Ovary (tissue), 9 donors: ENCODE measurements around the gene MEGF10. TPM values are rescaled to one million over a fixed set of nuclear protein-coding genes. Genes with fewer than 3 reads are reported as not detected.

Experiments
- DNase-seq, 5 donors: peaks; one replicate each; pipeline ENCODE4 v3.0.0-alpha.2; 2019 to 2020
- H3K27ac ChIP-seq, 2 donors: fragments of 200-600 bp; one replicate each; pipeline versions ENCODE4 v1.5.1 to v1.8.0; 2019 to 2022
- H3K27me3 ChIP-seq: fragments of 200-600 bp; one replicate; pipeline ENCODE4 v1.8.0; 2022
- H3K36me3 ChIP-seq: fragments of 200-600 bp; sonication (generic); one replicate; pipeline ENCODE4 v1.5.1; 2019
- H3K4me1 ChIP-seq: one replicate; pipeline ENCODE4 v1.8.1; 2013; ENCODE audit warnings: mild to moderate bottlenecking, moderate library complexity; ENCODE audit not compliant: insufficient read depth
- H3K4me3 ChIP-seq: fragments of 200-600 bp; sonication (generic); one replicate; pipeline ENCODE4 v1.5.1; 2017
- H3K9me3 ChIP-seq, 2 donors: fragments of 200-600 bp in 1 of 2; sonication (generic) in 1 of 2; one replicate each; pipeline versions ENCODE4 v1.5.1 to v1.8.1; 2013 to 2019; ENCODE audit warnings: mild to moderate bottlenecking in 1 of 2, moderate library complexity in 1 of 2
- EP300 ChIP-seq: sonication (generic); formaldehyde crosslinking; IDR thresholded peaks from one replicate; pipeline ENCODE4 v1.6.1; 2017; ENCODE audit warnings: antibody characterized with exemption
- POLR2A ChIP-seq: fragments of 450-650 bp; IDR thresholded peaks from one replicate; pipeline ENCODE4 v1.6.1; 2017; ENCODE audit warnings: antibody characterized with exemption, mild to moderate bottlenecking, moderate library complexity
- WGBS, 3 donors: extraction: QIAGEN DNeasy Blood & Tissue Kit in 1 of 3; methylation state at CpG; one replicate each; pipeline versions ENCODE4 v1.1.5 to v1.1.7; 2013 to 2017; 5-methylcytosine and 5-hydroxymethylcytosine counted together
- intact Hi-C, 4 donors: fragments of 100-400 bp; cut with DNase I; formaldehyde crosslinking; loops; one replicate each; pipeline versions ENCODE4 v1.11.0 to v1.15.1; 2022 to 2023
- polyA plus RNA-seq, 2 donors: library from polyadenylated mRNA; stranded (reverse); fragments of 200-250 nt in 1 of 2; fragments of 350-450 nt in 1 of 2; fragmentation: Illumina TruSeq in 1 of 2; extraction: RNeasy Lipid Tissue Mini Kit (QIAGEN cat#74804) in 1 of 2; gene quantifications; one replicate each; pipeline ENCODE4 v1.2.3, GENCODE V29; 2013 to 2014
- total RNA-seq, 7 donors: library from RNA; depleted of rRNA in 2 of 7; stranded (reverse); fragments of >200 nt in 2 of 7; fragmentation: NEBNext Ultra II Directional in 3 of 7; extraction: Animal tissue kit (Norgen Biotek cat#: 25700) in 3 of 7; gene quantifications; one replicate each; pipeline versions ENCODE4 v1.1.0 to v1.2.4, GENCODE V29; 2016 to 2023
- TF ChIP-seq, protein P1 (sequence below), 3 donors: fragments of 450-650 bp in 2 of 3; fragments of 200-600 bp in 1 of 3; IDR thresholded peaks; one replicate each; pipeline versions ENCODE4 v1.5.1 to v1.8.0; 2016 to 2022; ENCODE audit warnings: antibody characterized with exemption in 3 of 3, mild to moderate bottlenecking in 1 of 3
- donor health status: DM: no; HTN: no; CAD: no; lungs with moderate emphysema.
- donor health status: DM: no; HTN: no; CAD: no.
- donor health status: Bipolar disorder and iron deficiency.
- donor health status: DM: yes; HTN: yes; CAD: no.
- donor health status: DM: no; HTN: no; CAD: no.
- donor health status: DM: yes; HTN: yes; CAD: no.

The MEGF10 gene
- total and polyA plus RNA-seq, 9 donors: 0.10 to 1.2 (median 0.51) TPM; not detected in 1

- no peak for DNase-seq
- TF ChIP-seq, protein P1, sequence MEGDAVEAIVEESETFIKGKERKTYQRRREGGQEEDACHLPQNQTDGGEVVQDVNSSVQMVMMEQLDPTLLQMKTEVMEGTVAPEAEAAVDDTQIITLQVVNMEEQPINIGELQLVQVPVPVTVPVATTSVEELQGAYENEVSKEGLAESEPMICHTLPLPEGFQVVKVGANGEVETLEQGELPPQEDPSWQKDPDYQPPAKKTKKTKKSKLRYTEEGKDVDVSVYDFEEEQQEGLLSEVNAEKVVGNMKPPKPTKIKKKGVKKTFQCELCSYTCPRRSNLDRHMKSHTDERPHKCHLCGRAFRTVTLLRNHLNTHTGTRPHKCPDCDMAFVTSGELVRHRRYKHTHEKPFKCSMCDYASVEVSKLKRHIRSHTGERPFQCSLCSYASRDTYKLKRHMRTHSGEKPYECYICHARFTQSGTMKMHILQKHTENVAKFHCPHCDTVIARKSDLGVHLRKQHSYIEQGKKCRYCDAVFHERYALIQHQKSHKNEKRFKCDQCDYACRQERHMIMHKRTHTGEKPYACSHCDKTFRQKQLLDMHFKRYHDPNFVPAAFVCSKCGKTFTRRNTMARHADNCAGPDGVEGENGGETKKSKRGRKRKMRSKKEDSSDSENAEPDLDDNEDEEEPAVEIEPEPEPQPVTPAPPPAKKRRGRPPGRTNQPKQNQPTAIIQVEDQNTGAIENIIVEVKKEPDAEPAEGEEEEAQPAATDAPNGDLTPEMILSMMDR (IDR thresholded peaks at IDR 0.05): no peak
- no peak for TF ChIP-seq EP300
- no peak for TF ChIP-seq POLR2A
- H3K4me1 ChIP-seq: no peaks in the 10 kb centered on the region
- H3K4me3 ChIP-seq: no peak overlapping the region
- H3K36me3 ChIP-seq: no peaks in the 10 kb centered on the region
- no peak overlapping the region for H3K27ac ChIP-seq
- 80 to 89% (median 88%) methylated on average over 4 of the region's 4 CpGs for WGBS, 3 donors
- intact Hi-C loops: no loop called here
- H3K27me3 ChIP-seq: peaks cover 3% of the 10 kb centered on the region
- no peaks in the 10 kb centered on the region for H3K9me3 ChIP-seq
These were observed 9.0 kb upstream of the MEGF10 start for GRCh38 chr5:127281609-127282008.

DNA sequence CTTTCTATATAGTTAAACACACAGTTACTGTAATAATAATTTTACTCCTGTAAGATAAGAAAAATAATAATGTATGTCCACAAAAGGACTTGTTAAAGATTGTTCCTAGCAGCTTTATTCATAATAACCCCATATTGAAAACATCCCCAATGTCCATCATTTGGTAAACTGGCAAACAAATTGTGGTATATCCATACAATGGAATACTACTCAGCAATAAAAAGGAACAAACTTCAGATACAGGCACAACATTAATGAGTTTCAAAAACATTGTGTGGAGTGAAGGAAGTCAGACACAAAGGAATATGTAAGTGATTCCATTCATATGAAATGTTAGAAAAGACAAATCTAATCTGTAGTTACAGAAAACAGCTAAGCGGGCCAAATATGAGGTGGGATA lies 1.9 kb upstream of the MEGF10 start:
- H3K9me3 ChIP-seq: no peaks in the 10 kb centered on the region
- WGBS, 3 donors: 93 to 97% (median 96%) methylated on average over 1 of the region's 1 CpG
- H3K27ac ChIP-seq: no peak overlapping the region
- H3K36me3 ChIP-seq: no peaks in the 10 kb centered on the region
- no peak for TF ChIP-seq EP300
- no peak for TF ChIP-seq POLR2A
- TF ChIP-seq, protein P1 (IDR thresholded peaks at IDR 0.05): no peak
- H3K4me3 ChIP-seq: no peak overlapping the region
- H3K4me1 ChIP-seq: no peaks in the 10 kb centered on the region
- intact Hi-C loops: no loop called here
- H3K27me3 ChIP-seq: peaks cover 3% of the 10 kb centered on the region
- DNase-seq: no peak

- Histone ChIP-seq H3K9me3 (no peaks in the 10 kb centered on the region), H3K27ac (no peak overlapping the region), H3K4me3 (peak overlapping the region; percentile 37), H3K27me3 (peaks cover 3% of the 10 kb centered on the region), H3K4me1 (no peaks in the 10 kb centered on the region), H3K36me3 (no peaks in the 10 kb centered on the region)
- DNase-seq: no peak
- 15 to 22% (median 19%) methylated on average over 28 of the region's 28 CpGs for WGBS, 3 donors
- TF ChIP-seq, protein P1 (IDR thresholded peaks at IDR 0.05): no peak
- TF ChIP-seq POLR2A (no peak), EP300 (no peak)
- intact Hi-C loops: no loop called here
These were observed 524 bp downstream of the MEGF10 start for GRCh38 chr5:127290946-127291693.

DNA sequence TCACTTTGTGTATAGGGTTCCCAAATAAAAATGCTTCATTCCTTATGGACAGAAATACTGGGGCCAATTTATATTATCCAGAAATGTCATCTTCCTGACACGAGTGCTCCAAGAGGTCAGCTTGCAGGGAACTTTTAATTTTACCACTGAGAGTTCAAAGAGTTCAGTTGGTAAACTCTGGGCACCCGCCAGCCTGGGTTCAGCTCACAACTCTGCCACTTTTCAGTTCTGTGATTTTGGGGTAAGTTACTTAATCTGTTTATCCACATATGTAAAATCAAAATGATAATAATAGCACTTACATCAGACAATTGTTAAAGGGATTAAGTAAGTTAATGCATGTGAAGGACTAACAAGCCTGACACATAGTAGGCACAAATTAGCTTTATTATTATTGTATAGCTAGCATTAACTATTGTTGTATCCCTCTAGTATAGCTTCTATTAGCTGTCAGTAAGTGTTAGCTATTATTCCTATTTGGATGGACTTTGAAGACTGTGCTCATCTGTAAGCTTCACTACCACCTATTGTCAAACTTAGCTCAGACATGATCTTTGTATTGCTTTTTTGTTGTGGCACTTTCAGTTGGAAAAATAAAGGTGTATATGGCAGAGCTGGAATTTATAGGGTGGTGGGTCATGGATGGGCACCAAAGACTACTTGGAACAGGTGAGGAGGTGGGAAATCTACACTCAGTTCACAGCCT lies 1.6 kb downstream of the MEGF10 start:
- intact Hi-C loops: no loop called here
- TF ChIP-seq, protein P1 (IDR thresholded peaks at IDR 0.05): no peak
- TF ChIP-seq EP300 (no peak), POLR2A (no peak)
- H3K27ac ChIP-seq: no peak overlapping the region
- DNase-seq: no peak
- H3K9me3 ChIP-seq: no peaks in the 10 kb centered on the region
- H3K4me1 ChIP-seq: no peaks in the 10 kb centered on the region
- no peaks in the 10 kb centered on the region for H3K27me3 ChIP-seq
- 82 to 88% (median 85%) methylated on average over 2 of the region's 2 CpGs for WGBS, 3 donors
- H3K36me3 ChIP-seq: no peaks in the 10 kb centered on the region
- H3K4me3 ChIP-seq: no peak overlapping the region
